ENCODE data around the gene ALDH4A1.
"Not testable (repeated sequence)": the region's sequence is repeated elsewhere in the genome, so short reads cannot be mapped to it uniquely, and the experiment has no call there.

ALDH4A1 gene

DNA sequence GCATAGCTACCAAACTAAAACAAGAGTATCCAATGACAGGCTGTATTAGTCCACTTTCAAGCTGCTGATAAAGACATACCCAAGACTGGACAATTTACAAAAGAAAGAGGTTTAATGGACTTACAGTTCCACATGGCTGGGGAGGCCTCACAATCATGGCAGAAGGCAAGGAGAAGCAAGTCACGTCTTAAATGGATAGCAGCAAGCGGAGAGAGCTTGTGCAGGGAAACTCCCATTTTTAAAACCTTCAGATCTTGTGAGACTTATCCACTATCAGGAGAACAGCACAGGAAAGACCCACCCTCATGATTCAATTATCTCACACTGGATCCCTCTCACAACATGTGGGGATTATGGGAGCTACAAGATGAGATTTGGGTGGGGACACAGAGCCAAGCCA is 54.6 kb downstream of the ALDH4A1 start:
- WGBS (ENCODE audit: insufficient coverage): 90% methylated on average over 2 of the region's 2 CpGs
- H3K27ac ChIP-seq (ENCODE audit: insufficient read depth in 1 of 2, low read depth in 1 of 2, low read length in 2 of 2, poor library complexity in 1 of 2, severe bottlenecking in 2 of 2); DNase-seq; H3K36me3 ChIP-seq (ENCODE audit: control insufficient read depth in 4 of 4, insufficient read depth in 4 of 4, low read length in 3 of 4); H3K4me3 ChIP-seq (ENCODE audit: control insufficient read depth in 1 of 7, extremely low read depth in 1 of 7, insufficient read depth in 4 of 7, low read depth in 2 of 7, low read length in 6 of 7); H3K4me1 ChIP-seq (ENCODE audit: control extremely low read depth in 1 of 4, control insufficient read depth in 4 of 4, insufficient read depth in 4 of 4, low read length in 3 of 4); H3K9me3 ChIP-seq (ENCODE audit: control extremely low read depth in 1 of 5, control insufficient read depth in 4 of 5, insufficient read depth in 2 of 5, low read depth in 1 of 5, low read length in 4 of 5); POLR2A ChIA-PET: not testable (repeated sequence)
- peaks cover 0 to 20% (median 4%) of the 10 kb centered on the region in 5 experiments for H3K27me3 ChIP-seq (replicated peaks in 2 of 5; ENCODE audit: control insufficient read depth in 4 of 5, insufficient read depth in 5 of 5, low read length in 4 of 5)
- CTCF ChIA-PET: interaction anchor here (0.9 to 1.0 kb wide), 2 partner anchors 142 to 297 kb away, joined by 3 read pairs; no protein-coding TSS in a partner anchor

DNA sequence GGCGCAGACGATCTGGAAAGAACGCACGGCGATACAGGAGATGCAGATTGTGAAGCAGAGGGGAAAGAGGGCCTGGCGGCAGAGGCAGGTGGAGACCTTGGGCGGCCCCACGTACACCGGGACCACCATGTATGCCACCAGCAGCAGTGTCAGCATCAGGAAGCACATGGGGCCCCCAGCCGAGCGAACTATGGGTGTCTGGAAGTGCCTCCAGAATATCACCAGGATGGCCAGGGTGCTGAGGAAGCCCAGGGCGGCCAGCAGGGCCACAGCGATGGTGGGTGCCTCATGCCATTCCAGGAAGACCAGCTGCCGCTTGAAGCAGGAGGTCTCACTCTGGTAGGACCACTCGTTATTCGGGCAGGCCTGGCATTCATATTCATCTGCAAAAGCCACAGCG is 62.2 kb downstream of the ALDH4A1 start:
- Histone ChIP-seq H3K4me3 (ENCODE audit: control insufficient read depth in 1 of 7, extremely low read depth in 1 of 7, insufficient read depth in 4 of 7, low read depth in 2 of 7, low read length in 6 of 7) (no peak overlapping the region), H3K27ac (ENCODE audit: insufficient read depth in 1 of 2, low read depth in 1 of 2, low read length in 2 of 2, poor library complexity in 1 of 2, severe bottlenecking in 2 of 2) (no peak overlapping the region), H3K27me3 (replicated peaks in 2 of 5; ENCODE audit: control insufficient read depth in 4 of 5, insufficient read depth in 5 of 5, low read length in 4 of 5) (peaks cover 0 to 33% (median 3%) of the 10 kb centered on the region in 5 experiments), H3K36me3 (ENCODE audit: control insufficient read depth in 4 of 4, insufficient read depth in 4 of 4, low read length in 3 of 4) (no peaks in the 10 kb centered on the region), H3K9me3 (ENCODE audit: control extremely low read depth in 1 of 5, control insufficient read depth in 4 of 5, insufficient read depth in 2 of 5, low read depth in 1 of 5, low read length in 4 of 5) (peaks cover 0 to 14% (median 0%) of the 10 kb centered on the region in 5 experiments), H3K4me1 (ENCODE audit: control extremely low read depth in 1 of 4, control insufficient read depth in 4 of 4, insufficient read depth in 4 of 4, low read length in 3 of 4) (no peaks in the 10 kb centered on the region)
- POLR2A ChIA-PET: no interaction called here
- CTCF ChIA-PET: no interaction called here
- 97% methylated on average over 17 of the region's 17 CpGs for WGBS (ENCODE audit: insufficient coverage)
- DNase-seq: no peak

GRCh38 chr1:18836654-18837053 is 65.7 kb downstream of the ALDH4A1 start:
- no peak overlapping the region for H3K27ac ChIP-seq (ENCODE audit: insufficient read depth in 1 of 2, low read depth in 1 of 2, low read length in 2 of 2, poor library complexity in 1 of 2, severe bottlenecking in 2 of 2)
- CTCF ChIA-PET: interaction anchor here (0.8 kb wide), 1 partner anchor 1254 kb away, joined by 3 read pairs; no protein-coding TSS in a partner anchor
- DNase-seq: no peak
- H3K9me3 ChIP-seq (ENCODE audit: control extremely low read depth in 1 of 5, control insufficient read depth in 4 of 5, insufficient read depth in 2 of 5, low read depth in 1 of 5, low read length in 4 of 5): no peaks in the 10 kb centered on the region
- no peaks in the 10 kb centered on the region for H3K36me3 ChIP-seq (ENCODE audit: control insufficient read depth in 4 of 4, insufficient read depth in 4 of 4, low read length in 3 of 4)
- POLR2A ChIA-PET: no interaction called here
- H3K4me1 ChIP-seq (ENCODE audit: control extremely low read depth in 1 of 4, control insufficient read depth in 4 of 4, insufficient read depth in 4 of 4, low read length in 3 of 4): no peaks in the 10 kb centered on the region
- peaks cover 0 to 47% (median 6%) of the 10 kb centered on the region in 5 experiments for H3K27me3 ChIP-seq (replicated peaks in 2 of 5; ENCODE audit: control insufficient read depth in 4 of 5, insufficient read depth in 5 of 5, low read length in 4 of 5)
- 84% methylated on average over 5 of the region's 5 CpGs for WGBS (ENCODE audit: insufficient coverage)
- H3K4me3 ChIP-seq (ENCODE audit: control insufficient read depth in 1 of 7, extremely low read depth in 1 of 7, insufficient read depth in 4 of 7, low read depth in 2 of 7, low read length in 6 of 7): no peak overlapping the region

GRCh38 chr1:18832319-18832718 is 70.0 kb downstream of the ALDH4A1 start:
- 60% methylated on average over 1 of the region's 1 CpG for WGBS (ENCODE audit: insufficient coverage)

GRCh38 chr1:18831656-18832055 is 70.7 kb downstream of the ALDH4A1 start:
- no peaks in the 10 kb centered on the region for H3K4me1 ChIP-seq (ENCODE audit: control extremely low read depth in 1 of 4, control insufficient read depth in 4 of 4, insufficient read depth in 4 of 4, low read length in 3 of 4)
- no peak overlapping the region for H3K27ac ChIP-seq (ENCODE audit: insufficient read depth in 1 of 2, low read depth in 1 of 2, low read length in 2 of 2, poor library complexity in 1 of 2, severe bottlenecking in 2 of 2)
- ChIA-PET POLR2A (interaction anchor here (0.6 kb wide), 2 partner anchors 49 to 326 kb away, joined by 3 read pairs; no protein-coding TSS in a partner anchor), CTCF (interaction anchor here (1.2 kb wide), 1 partner anchor 10 kb away, joined by 7 read pairs; no protein-coding TSS in a partner anchor)
- peaks cover 2 to 56% (median 3%) of the 10 kb centered on the region in 5 experiments for H3K27me3 ChIP-seq (replicated peaks in 2 of 5; ENCODE audit: control insufficient read depth in 4 of 5, insufficient read depth in 5 of 5, low read length in 4 of 5)
- H3K9me3 ChIP-seq (ENCODE audit: control extremely low read depth in 1 of 5, control insufficient read depth in 4 of 5, insufficient read depth in 2 of 5, low read depth in 1 of 5, low read length in 4 of 5): peaks cover 0 to 10% (median 0%) of the 10 kb centered on the region in 5 experiments
- H3K4me3 ChIP-seq (ENCODE audit: control insufficient read depth in 1 of 7, extremely low read depth in 1 of 7, insufficient read depth in 4 of 7, low read depth in 2 of 7, low read length in 6 of 7): no peak overlapping the region
- H3K36me3 ChIP-seq (ENCODE audit: control insufficient read depth in 4 of 4, insufficient read depth in 4 of 4, low read length in 3 of 4): no peaks in the 10 kb centered on the region
- DNase-seq: no peak
- 100% methylated on average over 2 of the region's 2 CpGs for WGBS (ENCODE audit: insufficient coverage)

More at GRCh38 chr1:18832319-18832718, 70.0 kb downstream of the ALDH4A1 start:
- DNase-seq; H3K4me3 ChIP-seq (ENCODE audit: control insufficient read depth in 1 of 7, extremely low read depth in 1 of 7, insufficient read depth in 4 of 7, low read depth in 2 of 7, low read length in 6 of 7); H3K4me1 ChIP-seq (ENCODE audit: control extremely low read depth in 1 of 4, control insufficient read depth in 4 of 4, insufficient read depth in 4 of 4, low read length in 3 of 4); H3K36me3 ChIP-seq (ENCODE audit: control insufficient read depth in 4 of 4, insufficient read depth in 4 of 4, low read length in 3 of 4); H3K27ac ChIP-seq (ENCODE audit: insufficient read depth in 1 of 2, low read depth in 1 of 2, low read length in 2 of 2, poor library complexity in 1 of 2, severe bottlenecking in 2 of 2); H3K9me3 ChIP-seq (ENCODE audit: control extremely low read depth in 1 of 5, control insufficient read depth in 4 of 5, insufficient read depth in 2 of 5, low read depth in 1 of 5, low read length in 4 of 5): not testable (repeated sequence)
- ChIA-PET CTCF (interaction anchor here (1.2 kb wide), 1 partner anchor 10 kb away, joined by 7 read pairs; no protein-coding TSS in a partner anchor), POLR2A (interaction anchor here (0.6 kb wide), 2 partner anchors 48 to 325 kb away, joined by 3 read pairs; no protein-coding TSS in a partner anchor)
- peaks cover 2 to 54% (median 3%) of the 10 kb centered on the region in 5 experiments for H3K27me3 ChIP-seq (replicated peaks in 2 of 5; ENCODE audit: control insufficient read depth in 4 of 5, insufficient read depth in 5 of 5, low read length in 4 of 5)

GRCh38 chr1:18830596-18830995 is 71.8 kb downstream of the ALDH4A1 start:
- Histone ChIP-seq H3K4me3 (ENCODE audit: control insufficient read depth in 1 of 7, extremely low read depth in 1 of 7, insufficient read depth in 4 of 7, low read depth in 2 of 7, low read length in 6 of 7) (no peak overlapping the region), H3K4me1 (ENCODE audit: control extremely low read depth in 1 of 4, control insufficient read depth in 4 of 4, insufficient read depth in 4 of 4, low read length in 3 of 4) (no peaks in the 10 kb centered on the region), H3K27ac (ENCODE audit: insufficient read depth in 1 of 2, low read depth in 1 of 2, low read length in 2 of 2, poor library complexity in 1 of 2, severe bottlenecking in 2 of 2) (no peak overlapping the region), H3K9me3 (ENCODE audit: control extremely low read depth in 1 of 5, control insufficient read depth in 4 of 5, insufficient read depth in 2 of 5, low read depth in 1 of 5, low read length in 4 of 5) (peaks cover 0 to 10% (median 0%) of the 10 kb centered on the region in 5 experiments), H3K27me3 (replicated peaks in 2 of 5; ENCODE audit: control insufficient read depth in 4 of 5, insufficient read depth in 5 of 5, low read length in 4 of 5) (peaks cover 2 to 51% (median 3%) of the 10 kb centered on the region in 5 experiments), H3K36me3 (ENCODE audit: control insufficient read depth in 4 of 4, insufficient read depth in 4 of 4, low read length in 3 of 4) (no peaks in the 10 kb centered on the region)
- ChIA-PET CTCF (no interaction called here), POLR2A (no interaction called here)
- no peak for DNase-seq
- 52% methylated on average over 10 of the region's 12 CpGs for WGBS (ENCODE audit: insufficient coverage)

DNA sequence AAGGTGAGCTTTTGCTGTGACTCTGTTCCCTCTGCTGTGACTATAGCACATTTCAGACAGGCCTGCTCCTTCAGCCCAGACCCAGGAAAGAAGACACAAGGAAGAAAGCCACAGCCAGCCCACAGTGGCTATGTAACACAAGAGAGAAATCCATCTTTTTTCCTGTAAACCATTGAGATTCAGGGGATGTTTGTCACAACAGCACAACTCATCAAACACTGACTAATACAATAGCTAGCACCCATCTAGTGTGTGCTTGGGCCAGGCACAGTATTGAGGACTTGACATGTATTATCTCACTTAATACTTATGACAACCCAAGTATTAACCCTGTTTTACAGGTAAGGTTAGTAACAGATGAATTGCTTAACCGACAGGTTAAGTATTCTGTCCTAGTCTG is 72.7 kb downstream of the ALDH4A1 start:
- CTCF ChIA-PET: no interaction called here
- peaks cover 0 to 42% (median 3%) of the 10 kb centered on the region in 5 experiments for H3K27me3 ChIP-seq (replicated peaks in 2 of 5; ENCODE audit: control insufficient read depth in 4 of 5, insufficient read depth in 5 of 5, low read length in 4 of 5)
- peaks cover 0 to 10% (median 0%) of the 10 kb centered on the region in 5 experiments for H3K9me3 ChIP-seq (ENCODE audit: control extremely low read depth in 1 of 5, control insufficient read depth in 4 of 5, insufficient read depth in 2 of 5, low read depth in 1 of 5, low read length in 4 of 5)
- no peak overlapping the region for H3K27ac ChIP-seq (ENCODE audit: insufficient read depth in 1 of 2, low read depth in 1 of 2, low read length in 2 of 2, poor library complexity in 1 of 2, severe bottlenecking in 2 of 2)
- H3K36me3 ChIP-seq (ENCODE audit: control insufficient read depth in 4 of 4, insufficient read depth in 4 of 4, low read length in 3 of 4): no peaks in the 10 kb centered on the region
- no peaks in the 10 kb centered on the region for H3K4me1 ChIP-seq (ENCODE audit: control extremely low read depth in 1 of 4, control insufficient read depth in 4 of 4, insufficient read depth in 4 of 4, low read length in 3 of 4)
- H3K4me3 ChIP-seq (ENCODE audit: control insufficient read depth in 1 of 7, extremely low read depth in 1 of 7, insufficient read depth in 4 of 7, low read depth in 2 of 7, low read length in 6 of 7): no peak overlapping the region
- WGBS (ENCODE audit: insufficient coverage): no CpG with 5 or more reads among the region's 1 CpG
- POLR2A ChIA-PET: no interaction called here
- DNase-seq: no peak

All from common myeloid progenitor, CD34-positive (primary cell).